ENCODE measurements around the gene MYL6. TPM values are rescaled to one million over a fixed set of nuclear protein-coding genes. Genes with fewer than 3 reads are reported as not detected.
A peak's percentile ranks its signal among the peaks of the same experiment; 100 is the strongest.

The MYL6 gene
- total and polyA plus RNA-seq, 9 of the 15 experiments (the other 6 are each of a cell fraction or from before 2014, with no cell fraction given) = 557 to 1,664 (median 958) TPM

DNA sequence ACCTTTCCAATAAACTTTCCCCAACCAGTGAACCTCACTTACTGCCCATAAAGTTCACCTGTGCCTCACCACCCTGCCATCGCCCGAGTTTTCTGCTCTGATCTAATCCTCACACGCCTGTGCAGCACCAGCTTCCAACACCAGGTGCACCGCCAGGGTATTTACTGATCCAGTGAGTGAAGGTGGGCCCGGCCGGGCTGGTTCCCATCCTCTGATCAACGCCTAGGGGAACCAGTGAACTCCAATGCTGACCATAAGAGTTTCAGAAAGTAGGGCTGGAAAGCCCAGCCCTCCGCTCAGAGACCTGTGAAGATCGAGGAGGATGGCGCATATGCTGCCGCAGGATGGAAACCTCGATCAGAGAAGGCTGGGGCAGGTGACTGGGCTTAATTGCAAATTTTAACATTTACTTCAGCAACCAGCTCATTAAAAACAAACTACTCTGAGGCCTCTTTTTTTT, 6.5 kb upstream of the MYL6 start (continued):
- no peak for TF ChIP-seq ZFP30 (CRISPR knock-in tag; IDR thresholded peaks at IDR 0.05; ENCODE audit: borderline replicate concordance)
- TF ChIP-seq NUFIP1 (IDR thresholded peaks at IDR 0.05; ENCODE audit: partially characterized antibody) = no peak
- no peak for TF ChIP-seq EWSR1 (IDR thresholded peaks at IDR 0.05; ENCODE audit: borderline replicate concordance, low read depth, partially characterized antibody)
- TF ChIP-seq GABPB1 (CRISPR knock-in tag; IDR thresholded peaks at IDR 0.05) = no peak
- TF ChIP-seq CEBPG (CRISPR knock-in tag; IDR thresholded peaks at IDR 0.05) = no peak
- TF ChIP-seq CEBPG (tag; conservative IDR thresholded peaks at IDR 0.05 in 1 of 2, IDR thresholded peaks at IDR 0.05 in 1 of 2) = no peak
- no peak for TF ChIP-seq JUND (IDR thresholded peaks at IDR 0.05; ENCODE audit: borderline replicate concordance, low read depth, low read length)
- TF ChIP-seq JUND (tag; IDR thresholded peaks at IDR 0.05; ENCODE audit: borderline replicate concordance, low read depth, low read length) = no peak; the same call in 2 of the 3 replicates
- no peak for TF ChIP-seq MBD2 (IDR thresholded peaks at IDR 0.05; ENCODE audit: borderline replicate concordance, low read depth)
- TF ChIP-seq, protein P1, sequence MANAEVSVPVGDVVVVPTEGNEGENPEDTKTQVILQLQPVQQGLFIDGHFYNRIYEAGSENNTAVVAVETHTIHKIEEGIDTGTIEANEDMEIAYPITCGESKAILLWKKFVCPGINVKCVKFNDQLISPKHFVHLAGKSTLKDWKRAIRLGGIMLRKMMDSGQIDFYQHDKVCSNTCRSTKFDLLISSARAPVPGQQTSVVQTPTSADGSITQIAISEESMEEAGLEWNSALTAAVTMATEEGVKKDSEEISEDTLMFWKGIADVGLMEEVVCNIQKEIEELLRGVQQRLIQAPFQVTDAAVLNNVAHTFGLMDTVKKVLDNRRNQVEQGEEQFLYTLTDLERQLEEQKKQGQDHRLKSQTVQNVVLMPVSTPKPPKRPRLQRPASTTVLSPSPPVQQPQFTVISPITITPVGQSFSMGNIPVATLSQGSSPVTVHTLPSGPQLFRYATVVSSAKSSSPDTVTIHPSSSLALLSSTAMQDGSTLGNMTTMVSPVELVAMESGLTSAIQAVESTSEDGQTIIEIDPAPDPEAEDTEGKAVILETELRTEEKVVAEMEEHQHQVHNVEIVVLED (CRISPR knock-in tag; IDR thresholded peaks at IDR 0.05) = no peak
- TF ChIP-seq ZNF76 (CRISPR knock-in tag; IDR thresholded peaks at IDR 0.05; ENCODE audit: borderline replicate concordance) = no peak
- TF ChIP-seq, protein P2, sequence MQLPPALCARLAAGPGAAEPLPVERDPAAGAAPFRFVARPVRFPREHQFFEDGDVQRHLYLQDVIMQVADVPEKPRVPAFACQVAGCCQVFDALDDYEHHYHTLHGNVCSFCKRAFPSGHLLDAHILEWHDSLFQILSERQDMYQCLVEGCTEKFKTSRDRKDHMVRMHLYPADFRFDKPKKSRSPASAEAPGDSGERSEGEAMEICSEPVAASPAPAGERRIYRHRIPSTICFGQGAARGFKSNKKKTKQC (CRISPR knock-in tag; IDR thresholded peaks at IDR 0.05) = peak; percentile 81
- 0 out of 2 replicates have a peak, but pooled peaks have one; percentile 17 for TF ChIP-seq CREM (IDR thresholded peaks at IDR 0.05; ENCODE audit: low read depth)
- TF ChIP-seq HNRNPLL (IDR thresholded peaks at IDR 0.05; ENCODE audit: low read depth, low read length, poor library complexity, severe bottlenecking) = no peak
- TF ChIP-seq KLF10 (CRISPR knock-in tag; IDR thresholded peaks at IDR 0.05) = no peak
- no peak for TF ChIP-seq CHD2 (IDR thresholded peaks at IDR 0.05; ENCODE audit: low read depth, low read length)
- TF ChIP-seq, protein P3, sequence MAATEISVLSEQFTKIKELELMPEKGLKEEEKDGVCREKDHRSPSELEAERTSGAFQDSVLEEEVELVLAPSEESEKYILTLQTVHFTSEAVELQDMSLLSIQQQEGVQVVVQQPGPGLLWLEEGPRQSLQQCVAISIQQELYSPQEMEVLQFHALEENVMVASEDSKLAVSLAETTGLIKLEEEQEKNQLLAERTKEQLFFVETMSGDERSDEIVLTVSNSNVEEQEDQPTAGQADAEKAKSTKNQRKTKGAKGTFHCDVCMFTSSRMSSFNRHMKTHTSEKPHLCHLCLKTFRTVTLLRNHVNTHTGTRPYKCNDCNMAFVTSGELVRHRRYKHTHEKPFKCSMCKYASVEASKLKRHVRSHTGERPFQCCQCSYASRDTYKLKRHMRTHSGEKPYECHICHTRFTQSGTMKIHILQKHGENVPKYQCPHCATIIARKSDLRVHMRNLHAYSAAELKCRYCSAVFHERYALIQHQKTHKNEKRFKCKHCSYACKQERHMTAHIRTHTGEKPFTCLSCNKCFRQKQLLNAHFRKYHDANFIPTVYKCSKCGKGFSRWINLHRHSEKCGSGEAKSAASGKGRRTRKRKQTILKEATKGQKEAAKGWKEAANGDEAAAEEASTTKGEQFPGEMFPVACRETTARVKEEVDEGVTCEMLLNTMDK (IDR thresholded peaks at IDR 0.05; ENCODE audit: borderline replicate concordance, insufficient read depth, low read depth, low read length, poor library complexity, severe bottlenecking) = peak; percentile 58
- TF ChIP-seq DPF2 (IDR thresholded peaks at IDR 0.05) = no peak; the same call in 1 of the 2 replicates
- no peak for TF ChIP-seq XRCC3 (IDR thresholded peaks at IDR 0.05)
- TF ChIP-seq SRF (CRISPR knock-in tag; IDR thresholded peaks at IDR 0.05) = peak in 1 of 2 experiments; percentile 35; a peak in 1 of 4 replicates
- TF ChIP-seq, protein P4, sequence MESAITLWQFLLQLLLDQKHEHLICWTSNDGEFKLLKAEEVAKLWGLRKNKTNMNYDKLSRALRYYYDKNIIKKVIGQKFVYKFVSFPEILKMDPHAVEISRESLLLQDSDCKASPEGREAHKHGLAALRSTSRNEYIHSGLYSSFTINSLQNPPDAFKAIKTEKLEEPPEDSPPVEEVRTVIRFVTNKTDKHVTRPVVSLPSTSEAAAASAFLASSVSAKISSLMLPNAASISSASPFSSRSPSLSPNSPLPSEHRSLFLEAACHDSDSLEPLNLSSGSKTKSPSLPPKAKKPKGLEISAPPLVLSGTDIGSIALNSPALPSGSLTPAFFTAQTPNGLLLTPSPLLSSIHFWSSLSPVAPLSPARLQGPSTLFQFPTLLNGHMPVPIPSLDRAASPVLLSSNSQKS (CRISPR knock-in tag; IDR thresholded peaks at IDR 0.05) = no peak
- peak in 1 of 2 experiments; percentile 50; a peak in 1 of 4 replicates for TF ChIP-seq TEAD1 (CRISPR knock-in tag; IDR thresholded peaks at IDR 0.05)
- 0 out of 2 replicates have a peak, but pooled peaks have one; percentile 4 for TF ChIP-seq ZFX (CRISPR knock-in tag; IDR thresholded peaks at IDR 0.05)

All from K562 (cell line).